Activated T-cell treated with anti-CD3 and anti-CD28 coated beads, Interleukin-2, amount 50 U/mL, for 48 hours (primary cell): ENCODE data around the gene HHIPL1.

Experiments used
- DNase-seq, 2 experiments: peaks; one replicate each; pipeline ENCODE4 v3.0.0-alpha.2; 2020

The HHIPL1 gene

GRCh38 chr14:99677231-99678140 lies 32.6 kb downstream of the HHIPL1 start:
- DNase-seq = no peak

- no peak for DNase-seq
These were observed 33.3 kb downstream of the HHIPL1 start for GRCh38 chr14:99678198-99678597.

- DNase-seq = no peak
These were observed 34.2 kb downstream of the HHIPL1 start for GRCh38 chr14:99679111-99679510.

GRCh38 chr14:99679543-99679942 lies 34.6 kb downstream of the HHIPL1 start:
- no peak for DNase-seq

GRCh38 chr14:99679996-99680395 lies 35.1 kb downstream of the HHIPL1 start:
- DNase-seq = no peak

GRCh38 chr14:99681101-99681831 lies 36.3 kb downstream of the HHIPL1 start:
- DNase-seq = no peak

- DNase-seq = no peak
These were observed 36.9 kb downstream of the HHIPL1 start for GRCh38 chr14:99681832-99682148.

GRCh38 chr14:99682809-99683618 lies 38.1 kb downstream of the HHIPL1 start:
- peak; percentile 89 to 90 for DNase-seq

- DNase-seq = peak; percentile 98 to 100
These were observed 38.9 kb downstream of the HHIPL1 start, which contains the start of gene CYP46A1 for GRCh38 chr14:99683619-99684409. Gene CYP46A1 (plus strand): TSS chr14:99684298. CDS start chr14:99684418, 120 bp downstream.

- no peak for DNase-seq
These were observed 39.5 kb downstream of the HHIPL1 start for GRCh38 chr14:99684410-99684934.

GRCh38 chr14:99685151-99685591 lies 40.2 kb downstream of the HHIPL1 start:
- DNase-seq = no peak

- no peak for DNase-seq
These were observed 40.7 kb downstream of the HHIPL1 start for GRCh38 chr14:99685596-99685995.

GRCh38 chr14:99686557-99687283 lies 41.8 kb downstream of the HHIPL1 start:
- DNase-seq = no peak

- peak; percentile 38 to 40 for DNase-seq
These were observed 42.6 kb downstream of the HHIPL1 start for GRCh38 chr14:99687284-99688209.

- DNase-seq = no peak
These were observed 43.3 kb downstream of the HHIPL1 start for GRCh38 chr14:99688210-99688581.

- no peak for DNase-seq
These were observed 43.7 kb downstream of the HHIPL1 start for GRCh38 chr14:99688629-99689028.

GRCh38 chr14:99689266-99690236 lies 44.6 kb downstream of the HHIPL1 start:
- DNase-seq = no peak

- no peak for DNase-seq
These were observed 45.7 kb downstream of the HHIPL1 start for GRCh38 chr14:99690636-99691035.
